GM04503 (cell line): Measurements from ENCODE around the gene RIF1.

Experiments used
- DNase-seq: peaks from one replicate; pipeline ENCODE4 v3.0.0-alpha.2; 2012; ENCODE audit warnings: low read depth

RIF1 gene

GRCh38 chr2:151422917-151423439, 13.3 kb downstream of the RIF1 start:
- no peak for DNase-seq

GRCh38 chr2:151423760-151424159, 14.1 kb downstream of the RIF1 start:
- no peak for DNase-seq

- peak; percentile 1 for DNase-seq
Observed at GRCh38 chr2:151437630-151438029, 27.9 kb downstream of the RIF1 start.

GRCh38 chr2:151438506-151438905, 28.8 kb downstream of the RIF1 start:
- no peak for DNase-seq

GRCh38 chr2:151439127-151439526, 29.4 kb downstream of the RIF1 start:
- no peak for DNase-seq

GRCh38 chr2:151459358-151459757, 49.7 kb downstream of the RIF1 start:
- no peak for DNase-seq

- DNase-seq = no peak
Observed at GRCh38 chr2:151465771-151466170, 56.1 kb downstream of the RIF1 start.

- DNase-seq = no peak
Observed at GRCh38 chr2:151470556-151470955, 60.9 kb downstream of the RIF1 start.

GRCh38 chr2:151472966-151473365, 63.3 kb downstream of the RIF1 start:
- DNase-seq = no peak

- DNase-seq = no peak
Observed at GRCh38 chr2:151475071-151475470, 65.4 kb downstream of the RIF1 start.

- DNase-seq = no peak
Observed at GRCh38 chr2:151476287-151476686, 66.6 kb downstream of the RIF1 start.

GRCh38 chr2:151478011-151478410, 68.3 kb downstream of the RIF1 start:
- DNase-seq = no peak

- DNase-seq = no peak
Observed at GRCh38 chr2:151481744-151482143, 72.0 kb downstream of the RIF1 start.

- no peak for DNase-seq
Observed at GRCh38 chr2:151482171-151482725, 72.5 kb downstream of the RIF1 start.

GRCh38 chr2:151483546-151483945, 73.8 kb downstream of the RIF1 start:
- DNase-seq = no peak

GRCh38 chr2:151484100-151484499, 74.4 kb downstream of the RIF1 start:
- no peak for DNase-seq

- no peak for DNase-seq
Observed at GRCh38 chr2:151486053-151486452, 76.4 kb downstream of the RIF1 start.

- no peak for DNase-seq
Observed at GRCh38 chr2:151490276-151490675, 80.6 kb downstream of the RIF1 start.

GRCh38 chr2:151491496-151491895, 81.8 kb downstream of the RIF1 start:
- no peak for DNase-seq

- DNase-seq = no peak
Observed at GRCh38 chr2:151498178-151498577, 88.5 kb downstream of the RIF1 start.

GRCh38 chr2:151506170-151506569, 96.5 kb downstream of the RIF1 start:
- no peak for DNase-seq

- no peak for DNase-seq
Observed at GRCh38 chr2:151508519-151508918, 98.8 kb downstream of the RIF1 start.

GRCh38 chr2:151518802-151519201, 109.1 kb downstream of the RIF1 start:
- no peak for DNase-seq

- no peak for DNase-seq
Observed at GRCh38 chr2:151520976-151521375, 111.3 kb downstream of the RIF1 start.

GRCh38 chr2:151522556-151522955, 112.9 kb downstream of the RIF1 start:
- no peak for DNase-seq
